MM.1S (cell line): ENCODE data around the gene CDH4.

Source experiments
- DNase-seq: peaks from one replicate; pipeline ENCODE4 v3.0.0-alpha.2; 2015
- H2AFZ ChIP-seq: fragments of 300-600 bp; sonication (generic); 2 replicates; pipeline ENCODE4 v1.6.0; 2016; ENCODE audit warnings: antibody characterized with exemption, low read length
- H3F3A ChIP-seq: fragments of 300-600 bp; sonication (generic); 2 replicates; pipeline ENCODE4 v1.6.1; 2016; ENCODE audit warnings: mild to moderate bottlenecking, antibody characterized with exemption, low read length, moderate library complexity, mixed read lengths; ENCODE audit not compliant: insufficient read depth
- H3K27ac ChIP-seq: fragments of 300-600 bp; sonication (generic); 2 replicates; pipeline ENCODE4 v1.5.1; 2016; ENCODE audit warnings: mild to moderate bottlenecking, low read length
- H3K27me3 ChIP-seq: fragments of 300-600 bp; sonication (generic); replicated peaks from 2 replicates; pipeline ENCODE4 v1.6.0; 2016; ENCODE audit warnings: low read length; ENCODE audit not compliant: insufficient read depth
- H3K36me3 ChIP-seq: fragments of 300-600 bp; sonication (generic); replicated peaks from 2 replicates; pipeline ENCODE4 v1.6.1; 2016; ENCODE audit warnings: mild to moderate bottlenecking, low read length, mixed read lengths; ENCODE audit not compliant: insufficient read depth
- H3K4me1 ChIP-seq: fragments of 300-600 bp; sonication (generic); 2 replicates; pipeline ENCODE4 v1.6.1; 2016; ENCODE audit warnings: low read length, mixed read lengths
- H3K4me2 ChIP-seq: fragments of 300-600 bp; sonication (generic); 2 replicates; pipeline ENCODE4 v1.6.0; 2016; ENCODE audit warnings: low read depth, low read length
- H3K4me3 ChIP-seq: fragments of 300-600 bp; sonication (generic); 2 replicates; pipeline ENCODE4 v1.5.1; 2016; ENCODE audit warnings: low read length, mixed read lengths
- H3K79me2 ChIP-seq: fragments of 300-600 bp; sonication (generic); 2 replicates; pipeline ENCODE4 v1.6.1; 2016; ENCODE audit warnings: mixed run types, low read length, mixed read lengths
- H3K9ac ChIP-seq: fragments of 300-600 bp; sonication (generic); 2 replicates; pipeline ENCODE4 v1.6.1; 2016; ENCODE audit warnings: low read length, mixed read lengths
- H3K9me2 ChIP-seq: fragments of 300-600 bp; sonication (generic); replicated peaks from 2 replicates; pipeline ENCODE4 v1.6.1; 2016; ENCODE audit warnings: mild to moderate bottlenecking, low read length, mixed read lengths; ENCODE audit not compliant: insufficient read depth
- H3K9me3 ChIP-seq: fragments of 300-600 bp; sonication (generic); replicated peaks from 2 replicates; pipeline ENCODE4 v1.6.1; 2016; ENCODE audit warnings: mild to moderate bottlenecking, low read length, mixed read lengths; ENCODE audit not compliant: insufficient read depth
- H4K20me1 ChIP-seq: fragments of 300-600 bp; sonication (generic); 2 replicates; pipeline ENCODE4 v1.6.1; 2016; ENCODE audit warnings: mild to moderate bottlenecking, low read length, moderate library complexity, mixed read lengths; ENCODE audit not compliant: insufficient read depth
- EZH2 ChIP-seq: fragments of 300-600 bp; sonication (generic); optimal IDR thresholded peaks from 2 replicates; pipeline ENCODE3; 2017; ENCODE audit warnings: low read depth, mild to moderate bottlenecking, antibody characterized with exemption, low read length, mixed read lengths
- EZH2phosphoT487 ChIP-seq: fragments of 300-600 bp; sonication (generic); IDR thresholded peaks from 2 replicates; pipeline ENCODE4 v1.6.1; 2018; ENCODE audit warnings: antibody characterized with exemption, low read length
- TF ChIP-seq, protein P1 (sequence below): fragments of 300-600 bp; sonication (generic); IDR thresholded peaks from 2 replicates; pipeline ENCODE4 v1.5.1; 2016; ENCODE audit warnings: antibody characterized with exemption, low read length, mixed read lengths

CDH4 gene

DNA sequence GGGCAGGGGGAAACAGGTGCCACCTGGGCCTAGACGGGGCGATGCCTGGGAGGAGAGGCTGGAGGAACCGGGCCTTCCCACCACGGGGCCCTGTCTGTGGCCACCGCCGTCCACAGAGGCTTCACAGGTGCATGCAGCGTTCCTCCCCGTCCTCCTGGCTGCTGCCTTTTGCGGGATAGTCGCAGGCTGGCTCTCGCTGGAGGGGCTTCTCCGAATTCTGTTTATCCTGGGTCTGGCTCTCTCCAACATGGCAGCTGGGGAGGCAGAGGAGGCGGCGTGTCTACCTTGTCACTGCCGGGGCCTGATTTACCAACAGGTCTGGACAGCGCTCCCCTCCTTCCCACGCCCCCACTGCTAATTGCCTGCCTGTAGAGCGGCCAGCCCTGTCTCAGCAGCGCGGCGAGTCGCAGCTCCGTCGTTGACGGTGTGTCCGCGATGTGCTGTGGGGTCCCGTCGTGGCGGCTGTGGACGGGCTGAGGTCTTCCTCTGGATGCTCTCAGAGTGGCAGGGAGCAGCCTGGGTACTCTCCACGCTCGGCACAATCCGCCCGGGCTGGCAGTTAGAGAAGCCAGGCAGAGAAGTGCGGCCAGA, 550.8 kb downstream of the CDH4 start:
- Histone ChIP-seq H3K36me3 (no peaks in the 10 kb centered on the region), H3K79me2 (no peaks in the 10 kb centered on the region), H3F3A (no peaks in the 10 kb centered on the region), H3K9me2 (no peaks in the 10 kb centered on the region), H3K27ac (no peak overlapping the region), H3K9me3 (no peaks in the 10 kb centered on the region), H2AFZ (no peak overlapping the region), H3K27me3 (peaks cover 100% of the 10 kb centered on the region), H3K4me1 (no peaks in the 10 kb centered on the region), H3K9ac (no peak overlapping the region), H3K4me2 (no peak overlapping the region), H4K20me1 (no peaks in the 10 kb centered on the region), H3K4me3 (no peak overlapping the region)
- TF ChIP-seq EZH2phosphoT487 = no peak
- TF ChIP-seq, protein P1, sequence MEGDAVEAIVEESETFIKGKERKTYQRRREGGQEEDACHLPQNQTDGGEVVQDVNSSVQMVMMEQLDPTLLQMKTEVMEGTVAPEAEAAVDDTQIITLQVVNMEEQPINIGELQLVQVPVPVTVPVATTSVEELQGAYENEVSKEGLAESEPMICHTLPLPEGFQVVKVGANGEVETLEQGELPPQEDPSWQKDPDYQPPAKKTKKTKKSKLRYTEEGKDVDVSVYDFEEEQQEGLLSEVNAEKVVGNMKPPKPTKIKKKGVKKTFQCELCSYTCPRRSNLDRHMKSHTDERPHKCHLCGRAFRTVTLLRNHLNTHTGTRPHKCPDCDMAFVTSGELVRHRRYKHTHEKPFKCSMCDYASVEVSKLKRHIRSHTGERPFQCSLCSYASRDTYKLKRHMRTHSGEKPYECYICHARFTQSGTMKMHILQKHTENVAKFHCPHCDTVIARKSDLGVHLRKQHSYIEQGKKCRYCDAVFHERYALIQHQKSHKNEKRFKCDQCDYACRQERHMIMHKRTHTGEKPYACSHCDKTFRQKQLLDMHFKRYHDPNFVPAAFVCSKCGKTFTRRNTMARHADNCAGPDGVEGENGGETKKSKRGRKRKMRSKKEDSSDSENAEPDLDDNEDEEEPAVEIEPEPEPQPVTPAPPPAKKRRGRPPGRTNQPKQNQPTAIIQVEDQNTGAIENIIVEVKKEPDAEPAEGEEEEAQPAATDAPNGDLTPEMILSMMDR = no peak
- TF ChIP-seq EZH2 = no peak
- no peak for DNase-seq

DNA sequence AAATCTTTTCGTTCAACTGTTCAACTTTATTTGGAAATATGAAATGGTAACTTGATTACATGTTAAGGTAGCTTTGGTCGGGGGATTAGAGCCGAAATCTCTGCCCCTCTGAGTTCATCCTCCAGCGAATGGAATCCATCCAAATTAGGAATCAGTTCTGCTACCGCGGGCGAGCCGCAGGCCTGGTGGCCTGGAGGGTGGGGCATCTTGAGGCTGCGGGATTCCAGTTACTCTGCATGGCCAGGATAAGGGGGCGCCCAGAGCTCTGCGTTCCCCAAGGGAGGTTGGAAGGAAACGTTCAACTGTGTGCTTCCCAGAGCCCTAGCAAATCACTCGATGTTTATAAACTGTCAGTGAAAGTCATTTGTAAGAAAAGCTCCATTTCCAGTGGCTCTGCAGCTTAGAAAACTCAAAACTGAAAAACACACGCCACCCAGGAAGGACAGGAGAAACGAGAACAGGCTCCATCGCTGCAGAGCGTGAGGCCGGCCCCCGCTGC, 551.4 kb downstream of the CDH4 start:
- no peaks in the 10 kb centered on the region for H3K36me3 ChIP-seq
- H3K9ac ChIP-seq = no peak overlapping the region
- TF ChIP-seq EZH2 (no peak), EZH2phosphoT487 (no peak)
- TF ChIP-seq, protein P1 = no peak
- no peaks in the 10 kb centered on the region for H3K9me3 ChIP-seq
- no peaks in the 10 kb centered on the region for H3K4me1 ChIP-seq
- no peak overlapping the region for H3K4me3 ChIP-seq
- H3K9me2 ChIP-seq = no peaks in the 10 kb centered on the region
- no peaks in the 10 kb centered on the region for H3F3A ChIP-seq
- peaks cover 99% of the 10 kb centered on the region for H3K27me3 ChIP-seq
- H3K79me2 ChIP-seq = no peaks in the 10 kb centered on the region
- DNase-seq = no peak
- 0 out of 2 replicates have a peak overlapping the region, but pooled peaks have one; percentile 2 for H3K4me2 ChIP-seq
- no peak overlapping the region for H2AFZ ChIP-seq
- H3K27ac ChIP-seq = no peak overlapping the region
- H4K20me1 ChIP-seq = no peaks in the 10 kb centered on the region

DNA sequence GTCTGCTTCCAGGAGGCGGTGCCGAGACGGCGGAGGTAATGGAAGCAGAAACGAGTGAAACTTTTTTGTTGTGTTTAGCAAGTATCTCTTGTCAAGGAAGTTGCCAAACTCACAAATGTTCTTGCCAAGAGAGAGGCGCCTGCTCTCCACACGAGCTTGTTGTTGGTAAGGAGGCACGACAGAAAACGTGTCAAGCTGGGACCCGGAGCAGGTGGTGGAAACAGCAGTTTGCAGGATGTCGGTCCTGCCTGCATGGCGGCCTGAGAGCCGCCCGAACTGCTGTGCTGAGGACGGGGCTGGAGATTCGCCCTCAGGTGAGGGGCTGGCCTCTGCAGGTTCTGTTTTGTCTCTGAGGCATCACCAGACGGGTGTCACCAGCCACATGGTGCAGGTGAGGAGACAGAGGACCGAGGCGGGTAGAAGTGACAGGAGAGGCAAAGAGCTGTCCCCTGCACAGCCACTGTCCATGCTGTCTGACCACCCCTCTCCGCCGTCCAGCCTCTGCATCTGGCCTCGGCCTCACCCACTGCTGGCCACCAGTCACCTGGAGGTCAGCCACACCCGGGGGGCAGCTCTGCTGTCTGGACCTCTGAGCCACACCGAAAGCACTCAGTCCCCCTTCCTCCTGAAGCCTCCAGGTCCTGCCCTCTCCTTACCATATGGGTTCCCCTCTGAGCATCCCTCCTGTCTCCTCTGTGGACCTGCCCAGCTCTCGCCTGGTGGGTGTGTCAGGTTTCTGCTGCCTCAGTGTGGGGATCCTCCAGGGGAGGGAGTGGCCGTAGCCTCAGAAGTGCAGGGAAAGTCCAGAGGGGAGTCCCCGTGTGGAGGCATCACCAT, 552.1 kb downstream of the CDH4 start:
- Histone ChIP-seq H3K9me3 (no peaks in the 10 kb centered on the region), H3K36me3 (no peaks in the 10 kb centered on the region), H3K4me1 (no peaks in the 10 kb centered on the region), H3F3A (no peaks in the 10 kb centered on the region), H3K27ac (no peak overlapping the region), H3K79me2 (no peaks in the 10 kb centered on the region), H3K4me3 (no peak overlapping the region), H3K27me3 (peaks cover 99% of the 10 kb centered on the region), H3K9ac (no peak overlapping the region), H3K9me2 (no peaks in the 10 kb centered on the region), H2AFZ (no peak overlapping the region), H4K20me1 (no peaks in the 10 kb centered on the region), H3K4me2 (0 out of 2 replicates have a peak overlapping the region, but pooled peaks have one; percentile 2)
- TF ChIP-seq EZH2 = no peak
- no peak for TF ChIP-seq EZH2phosphoT487
- TF ChIP-seq, protein P1 = no peak
- DNase-seq = no peak
